ENCODE results near the gene ZDHHC8. TPM values are rescaled to one million over a fixed set of nuclear protein-coding genes. Genes with fewer than 3 reads are reported as not detected.

The ZDHHC8 gene, protein sequence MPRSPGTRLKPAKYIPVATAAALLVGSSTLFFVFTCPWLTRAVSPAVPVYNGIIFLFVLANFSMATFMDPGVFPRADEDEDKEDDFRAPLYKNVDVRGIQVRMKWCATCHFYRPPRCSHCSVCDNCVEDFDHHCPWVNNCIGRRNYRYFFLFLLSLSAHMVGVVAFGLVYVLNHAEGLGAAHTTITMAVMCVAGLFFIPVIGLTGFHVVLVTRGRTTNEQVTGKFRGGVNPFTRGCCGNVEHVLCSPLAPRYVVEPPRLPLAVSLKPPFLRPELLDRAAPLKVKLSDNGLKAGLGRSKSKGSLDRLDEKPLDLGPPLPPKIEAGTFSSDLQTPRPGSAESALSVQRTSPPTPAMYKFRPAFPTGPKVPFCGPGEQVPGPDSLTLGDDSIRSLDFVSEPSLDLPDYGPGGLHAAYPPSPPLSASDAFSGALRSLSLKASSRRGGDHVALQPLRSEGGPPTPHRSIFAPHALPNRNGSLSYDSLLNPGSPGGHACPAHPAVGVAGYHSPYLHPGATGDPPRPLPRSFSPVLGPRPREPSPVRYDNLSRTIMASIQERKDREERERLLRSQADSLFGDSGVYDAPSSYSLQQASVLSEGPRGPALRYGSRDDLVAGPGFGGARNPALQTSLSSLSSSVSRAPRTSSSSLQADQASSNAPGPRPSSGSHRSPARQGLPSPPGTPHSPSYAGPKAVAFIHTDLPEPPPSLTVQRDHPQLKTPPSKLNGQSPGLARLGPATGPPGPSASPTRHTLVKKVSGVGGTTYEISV
- 10 to 100 TPM; 48.3 to 48.9 TPM for total RNA-seq
- long read RNA-seq, partial matches to known transcripts, result 29 of 31 reads
- long read RNA-seq, other reads (novel, unspliced or antisense), result 2 of 31 reads

- peak; percentile 57 to 81 for ATAC-seq
- intact Hi-C loops (cut with DNase I), result no loop called here
- peak; percentile 58 for DNase-seq
These were observed at the start of gene ZDHHC8 for GRCh38 chr22:20131597-20131858. TSS of gene ZDHHC8 (plus strand) at chr22:20131804. CDS start at chr22:20131948, 144 bp downstream.

DNA sequence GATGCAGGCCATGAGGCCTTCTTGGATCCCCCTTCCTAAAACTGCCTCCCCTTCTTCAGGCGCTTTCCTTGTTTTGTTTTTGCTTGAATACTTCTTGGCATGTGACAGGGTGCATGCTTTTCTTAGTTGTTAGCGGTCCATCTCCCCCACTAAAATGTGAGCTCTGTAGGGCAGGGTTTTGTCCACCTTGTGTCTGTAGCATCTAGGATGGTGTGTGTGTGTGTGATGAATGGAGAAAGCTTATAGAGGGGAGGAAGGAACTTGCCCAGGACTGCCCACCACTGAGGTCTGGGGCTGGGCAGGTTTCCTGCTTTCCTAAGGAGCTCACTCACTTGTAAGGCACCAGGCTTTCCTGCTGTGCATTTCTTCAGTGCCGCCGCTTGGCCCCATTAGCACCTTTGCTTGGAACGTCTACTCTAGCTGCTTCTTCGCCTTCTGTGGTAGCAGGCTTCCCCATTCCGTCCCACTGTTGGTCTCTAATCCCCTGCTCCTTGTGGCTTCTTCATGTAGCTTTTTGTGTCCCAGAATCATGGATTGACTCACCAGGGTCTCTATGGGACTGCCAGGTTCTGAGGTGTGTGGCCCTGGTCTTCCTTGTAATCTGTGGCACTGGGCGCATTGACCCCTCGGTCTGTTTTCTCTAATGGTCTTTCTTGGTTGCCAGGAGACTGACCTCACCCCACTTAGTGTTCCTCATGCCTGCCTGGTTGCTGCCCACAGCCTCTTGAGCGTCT lies 48.3 kb upstream of the ZDHHC8 start:
- no peak for ATAC-seq
- intact Hi-C loops (cut with DNase I), result no loop called here
- DNase-seq, result no peak

DNA sequence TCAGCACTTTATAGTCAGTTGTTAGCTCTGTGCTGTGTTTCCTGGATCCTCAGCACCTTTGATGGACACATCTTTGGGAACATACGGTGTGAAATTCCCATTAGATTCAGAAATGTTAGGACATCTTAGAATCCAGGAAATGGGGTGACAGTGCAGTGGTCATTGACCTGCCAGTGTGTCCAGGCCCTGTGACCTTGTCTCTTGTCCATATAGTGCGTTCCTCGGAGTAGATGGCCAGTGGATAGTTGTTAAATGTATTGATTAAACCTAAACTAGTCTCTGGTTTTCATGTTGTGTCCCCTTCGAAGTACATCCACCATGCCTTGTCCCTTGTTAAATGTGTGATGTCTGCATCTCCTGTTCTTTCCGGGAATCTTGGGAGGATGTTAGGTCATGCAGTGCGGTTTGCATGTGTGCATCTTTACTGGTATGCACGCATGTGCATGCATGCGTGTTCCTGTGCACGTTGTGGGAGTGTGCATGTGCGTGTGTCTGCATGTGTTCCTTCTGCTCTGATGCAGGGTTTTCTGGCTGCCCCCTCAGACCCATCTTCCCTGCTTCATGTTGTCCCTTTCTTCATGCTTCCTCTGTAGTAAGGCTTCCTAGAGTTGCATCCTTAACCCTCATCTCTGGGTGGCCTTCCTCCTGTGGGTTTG lies 47.6 kb upstream of the ZDHHC8 start:
- intact Hi-C loops (cut with DNase I), result no loop called here
- ATAC-seq (no peak), DNase-seq (no peak)

GRCh38 chr22:20084547-20085413 lies 46.8 kb upstream of the ZDHHC8 start:
- intact Hi-C loops (cut with DNase I), result no loop called here
- DNase-seq (peak; percentile 46), ATAC-seq (no peak)

DNA sequence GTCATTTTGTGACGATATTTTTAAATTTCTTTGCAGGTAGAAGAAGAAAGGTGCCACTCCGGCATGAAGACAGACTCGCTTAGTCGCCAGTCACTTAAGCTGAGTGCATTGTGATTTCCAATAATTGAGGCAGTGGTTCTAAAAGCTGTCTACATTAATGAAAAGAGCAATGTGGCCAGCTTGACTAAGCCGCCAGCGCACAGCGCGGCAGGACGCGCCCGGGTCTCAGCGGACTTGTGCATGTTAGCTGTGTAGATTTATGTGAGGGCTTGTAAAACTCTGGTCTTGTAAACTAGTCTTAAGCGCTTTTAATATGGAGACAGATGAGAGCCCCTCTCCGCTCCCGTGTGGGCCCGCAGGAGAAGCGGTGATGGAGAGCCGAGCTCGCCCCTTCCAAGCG lies 46.0 kb upstream of the ZDHHC8 start:
- DNase-seq (no peak), ATAC-seq (no peak)
- intact Hi-C loops (cut with DNase I), result no loop called here

DNA sequence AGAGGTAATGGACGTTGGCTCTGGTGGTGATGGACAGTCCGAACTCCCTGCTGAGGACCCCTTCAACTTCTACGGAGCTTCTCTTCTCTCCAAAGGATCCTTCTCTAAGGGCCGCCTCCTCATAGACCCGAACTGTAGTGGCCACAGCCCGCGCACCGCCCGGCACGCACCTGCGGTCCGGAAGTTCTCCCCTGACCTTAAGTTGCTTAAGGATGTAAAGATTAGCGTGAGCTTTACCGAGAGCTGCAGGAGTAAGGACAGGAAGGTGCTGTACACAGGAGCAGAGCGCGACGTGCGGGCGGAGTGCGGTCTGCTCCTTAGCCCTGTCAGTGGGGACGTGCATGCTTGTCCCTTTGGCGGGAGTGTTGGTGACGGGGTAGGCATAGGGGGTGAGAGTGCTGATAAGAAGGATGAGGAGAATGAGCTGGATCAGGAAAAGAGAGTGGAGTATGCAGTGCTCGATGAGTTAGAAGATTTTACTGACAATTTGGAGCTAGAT lies 45.5 kb upstream of the ZDHHC8 start:
- ATAC-seq (no peak), DNase-seq (no peak)
- intact Hi-C loops (cut with DNase I), result no loop called here

DNA sequence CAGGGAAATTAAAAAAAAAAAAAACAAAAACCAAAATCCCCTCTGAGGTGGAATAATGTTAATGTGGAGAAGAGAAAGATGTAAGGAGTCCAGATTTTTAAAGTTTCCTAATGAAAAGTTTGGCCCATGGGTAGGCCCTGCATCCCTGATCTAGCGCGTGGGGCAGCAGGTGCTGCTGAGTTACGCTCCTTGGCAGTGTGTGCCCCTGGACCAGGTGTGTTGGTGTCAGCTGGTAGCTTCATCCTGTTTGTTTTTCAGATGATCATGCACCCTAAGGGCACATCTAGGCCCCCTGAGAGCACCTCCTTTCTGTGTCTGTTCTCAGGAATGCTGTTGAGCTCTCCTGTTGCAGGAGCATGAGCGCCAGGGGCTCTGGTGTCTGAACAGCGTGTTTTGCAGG lies 44.8 kb upstream of the ZDHHC8 start:
- no peak for ATAC-seq
- intact Hi-C loops (cut with DNase I), result no loop called here
- no peak for DNase-seq

DNA sequence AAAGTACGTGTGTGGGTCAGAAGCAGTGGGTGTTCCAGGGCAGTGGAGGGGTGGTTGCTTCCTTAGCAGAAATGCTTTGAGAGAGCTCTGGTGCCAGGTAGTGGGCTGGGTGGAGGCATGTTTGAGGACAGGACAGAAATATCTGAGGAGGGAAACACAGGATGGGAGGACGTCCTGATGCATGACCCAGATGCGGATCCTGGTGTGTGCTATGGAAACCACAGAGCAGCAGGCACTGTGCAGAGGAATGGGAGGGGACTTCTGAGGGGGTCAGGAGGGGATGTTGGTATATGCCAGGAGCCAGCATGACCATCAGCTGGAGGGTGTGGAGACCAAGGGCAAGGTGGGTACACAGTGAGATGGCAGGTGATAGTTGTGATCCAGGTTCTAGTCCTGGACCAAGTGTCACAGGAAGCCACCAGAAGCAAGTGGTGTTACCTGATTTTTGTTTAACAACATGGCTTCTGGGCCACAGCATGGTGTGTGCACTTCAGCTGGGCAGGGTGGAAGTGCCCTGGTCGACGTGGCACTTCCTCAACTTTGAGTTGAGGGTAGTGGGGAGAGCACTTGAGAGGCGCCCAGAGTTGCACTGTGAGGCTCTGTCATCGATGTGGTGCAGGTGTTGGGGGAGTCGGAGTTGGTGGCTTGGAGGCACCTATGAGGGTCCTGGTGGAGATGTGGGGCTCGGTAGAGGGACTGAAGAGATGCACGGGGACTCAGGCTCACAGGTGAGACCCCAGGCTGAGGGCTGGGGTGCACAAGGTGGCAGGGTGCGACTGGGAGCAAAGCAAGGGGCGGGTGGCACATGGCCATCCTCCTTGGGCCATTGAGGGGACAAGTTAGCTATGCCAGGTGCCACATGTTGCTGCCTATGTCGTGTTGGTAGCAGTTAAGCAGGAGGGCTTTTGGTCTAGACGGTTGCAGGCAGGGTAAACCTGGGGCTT lies 44.0 kb upstream of the ZDHHC8 start:
- ATAC-seq (no peak), DNase-seq (no peak)
- intact Hi-C loops (cut with DNase I), result no loop called here

- no peak for DNase-seq
- intact Hi-C loops (cut with DNase I), result no loop called here
- no peak for ATAC-seq
These were observed 43.3 kb upstream of the ZDHHC8 start for GRCh38 chr22:20088263-20088648.

GRCh38 chr22:20089226-20089976 lies 42.2 kb upstream of the ZDHHC8 start:
- DNase-seq, result no peak
- intact Hi-C loops (cut with DNase I), result no loop called here
- no peak for ATAC-seq

DNA sequence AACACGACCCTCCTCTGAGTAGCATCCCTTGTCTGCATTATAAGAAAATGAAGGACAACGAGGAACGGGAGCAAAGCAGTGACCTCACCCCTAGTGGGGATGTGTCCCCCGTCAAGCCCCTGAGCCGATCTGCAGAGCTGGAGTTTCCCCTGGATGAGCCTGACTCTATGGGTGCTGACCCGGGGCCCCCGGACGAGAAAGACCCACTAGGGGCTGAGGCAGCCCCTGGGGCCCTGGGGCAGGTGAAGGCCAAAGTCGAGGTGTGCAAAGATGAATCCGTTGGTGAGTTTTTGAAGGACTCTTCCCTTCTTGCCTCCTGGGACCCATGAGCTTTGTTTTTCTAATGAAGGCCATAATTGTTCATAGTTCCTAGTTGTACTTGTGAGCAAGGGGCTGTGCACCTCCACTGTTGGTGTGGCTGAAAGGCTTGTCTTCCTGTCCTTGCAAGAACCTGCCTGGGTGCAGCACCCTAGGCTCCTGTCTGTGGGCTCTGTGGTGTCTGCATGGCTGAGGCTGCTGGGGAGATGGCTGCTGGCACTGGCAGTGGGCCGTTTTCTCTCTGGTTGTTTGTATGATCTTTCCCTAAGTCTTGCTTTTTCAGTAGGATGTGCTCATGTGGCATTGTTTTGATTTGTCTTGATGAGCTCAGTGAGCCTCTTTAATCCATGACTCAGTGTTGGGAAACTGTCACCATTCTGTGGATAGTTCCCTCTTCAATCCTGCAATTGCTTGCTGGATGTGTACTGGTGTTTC lies 41.5 kb upstream of the ZDHHC8 start:
- DNase-seq (no peak), ATAC-seq (no peak)
- intact Hi-C loops (cut with DNase I), result no loop called here

GRCh38 chr22:20090730-20091240 lies 40.8 kb upstream of the ZDHHC8 start:
- DNase-seq (no peak), ATAC-seq (no peak)
- intact Hi-C loops (cut with DNase I), result no loop called here

GRCh38 chr22:20091690-20092476 lies 39.7 kb upstream of the ZDHHC8 start:
- DNase-seq, result no peak
- intact Hi-C loops (cut with DNase I), result no loop called here
- ATAC-seq, result no peak

DNA sequence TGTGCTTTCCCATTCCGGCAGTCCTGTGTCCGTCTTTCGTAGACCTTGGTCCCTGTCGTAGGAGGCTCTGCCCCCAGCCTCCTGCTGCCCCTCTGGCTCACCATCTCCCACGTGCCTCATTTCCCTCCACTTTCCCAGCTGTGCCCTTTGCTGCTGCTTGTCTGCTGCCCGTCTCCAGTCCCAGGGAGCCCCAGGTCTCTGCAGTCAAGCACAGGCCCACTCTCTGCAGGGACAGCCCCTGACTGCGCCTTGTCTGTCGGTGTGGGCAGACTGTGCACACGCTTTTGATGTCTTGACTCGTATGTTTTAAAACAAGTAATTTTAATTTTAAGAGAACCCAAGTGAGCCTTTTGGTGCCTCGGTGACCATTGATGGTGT lies 39.1 kb upstream of the ZDHHC8 start:
- DNase-seq, result no peak
- no peak for ATAC-seq
- intact Hi-C loops (cut with DNase I), result no loop called here
